ENCODE results near the gene UBE4B.

UBE4B gene

GRCh38 chr1:10042746-10043145 lies 10.0 kb downstream of the UBE4B start:
- no peak for DNase-seq (ENCODE audit: low spot score)

- DNase-seq (ENCODE audit: low spot score) = no peak
Observed at GRCh38 chr1:10045480-10046355, 13.0 kb downstream of the UBE4B start.

- no peak for DNase-seq (ENCODE audit: low spot score)
Observed at GRCh38 chr1:10046356-10047085, 13.8 kb downstream of the UBE4B start.

- no peak for DNase-seq (ENCODE audit: low spot score)
Observed at GRCh38 chr1:10048601-10049000, 15.8 kb downstream of the UBE4B start.

- no peak for DNase-seq (ENCODE audit: low spot score)
Observed at GRCh38 chr1:10050611-10051010, 17.9 kb downstream of the UBE4B start.

GRCh38 chr1:10051656-10052055 lies 18.9 kb downstream of the UBE4B start:
- DNase-seq (ENCODE audit: low spot score) = no peak

GRCh38 chr1:10052347-10052746 lies 19.6 kb downstream of the UBE4B start:
- DNase-seq (ENCODE audit: low spot score) = no peak

GRCh38 chr1:10054465-10054864 lies 21.7 kb downstream of the UBE4B start:
- DNase-seq (ENCODE audit: low spot score) = no peak

- DNase-seq (ENCODE audit: low spot score) = no peak
Observed at GRCh38 chr1:10056599-10056987, 23.8 kb downstream of the UBE4B start.

GRCh38 chr1:10057343-10057742 lies 24.6 kb downstream of the UBE4B start:
- no peak for DNase-seq (ENCODE audit: low spot score)

- no peak for DNase-seq (ENCODE audit: low spot score)
Observed at GRCh38 chr1:10057796-10058195, 25.0 kb downstream of the UBE4B start.

- DNase-seq (ENCODE audit: low spot score) = no peak
Observed at GRCh38 chr1:10059342-10059718, 26.6 kb downstream of the UBE4B start.

- DNase-seq (ENCODE audit: low spot score) = no peak
Observed at GRCh38 chr1:10060311-10061100, 27.7 kb downstream of the UBE4B start.

GRCh38 chr1:10061276-10061675 lies 28.5 kb downstream of the UBE4B start:
- DNase-seq (ENCODE audit: low spot score) = no peak

GRCh38 chr1:10063878-10064277 lies 31.1 kb downstream of the UBE4B start:
- DNase-seq (ENCODE audit: low spot score) = no peak

- no peak for DNase-seq (ENCODE audit: low spot score)
Observed at GRCh38 chr1:10064416-10065343, 31.9 kb downstream of the UBE4B start.

- no peak for DNase-seq (ENCODE audit: low spot score)
Observed at GRCh38 chr1:10065344-10065685, 32.6 kb downstream of the UBE4B start.

GRCh38 chr1:10065760-10066159 lies 33.0 kb downstream of the UBE4B start:
- no peak for DNase-seq (ENCODE audit: low spot score)

- DNase-seq (ENCODE audit: low spot score) = no peak
Observed at GRCh38 chr1:10068605-10069294, 36.0 kb downstream of the UBE4B start.

- no peak for DNase-seq (ENCODE audit: low spot score)
Observed at GRCh38 chr1:10070206-10070605, 37.4 kb downstream of the UBE4B start.

- no peak for DNase-seq (ENCODE audit: low spot score)
Observed at GRCh38 chr1:10071640-10072039, 38.9 kb downstream of the UBE4B start.
